ENCODE data around the gene LUM. TPM values are rescaled to one million over a fixed set of nuclear protein-coding genes. Genes with fewer than 3 reads are reported as not detected.

LUM gene
- total RNA-seq, 2 donors from 2014 or later = 35.9 to 93.7 TPM

- Histone ChIP-seq H3K4me3 (no peak overlapping the region), H3K36me3 (replicated peaks in 1 of 2; ENCODE audit: insufficient read depth in 1 of 2, low read depth in 2 of 2) (no peaks in the 10 kb centered on the region), H3K4me1 (no peaks in the 10 kb centered on the region), H3K9me3 (no peaks in the 10 kb centered on the region), H3K27ac (no peak overlapping the region), H3K27me3 (no peaks in the 10 kb centered on the region)
- no peak for DNase-seq
- TF ChIP-seq POLR2A (IDR thresholded peaks at IDR 0.05) = no peak
- no peak for TF ChIP-seq CTCF (IDR thresholded peaks at IDR 0.05)
- no peak for ATAC-seq
- intact Hi-C loops (cut with DNase I) = no loop called here
Measured at GRCh38 chr12:91070936-91071335, 40.4 kb downstream of the LUM start.

- TF ChIP-seq POLR2A (IDR thresholded peaks at IDR 0.05) = no peak
- TF ChIP-seq CTCF (IDR thresholded peaks at IDR 0.05) = no peak
- H3K36me3 ChIP-seq (replicated peaks in 1 of 2; ENCODE audit: insufficient read depth in 1 of 2, low read depth in 2 of 2) = no peaks in the 10 kb centered on the region
- H3K4me1 ChIP-seq = no peaks in the 10 kb centered on the region
- DNase-seq = no peak
- H3K9me3 ChIP-seq = no peaks in the 10 kb centered on the region
- H3K27me3 ChIP-seq = no peaks in the 10 kb centered on the region
- 72 to 74% methylated on average over 3 of the region's 3 CpGs for WGBS, 2 donors
- H3K27ac ChIP-seq = no peak overlapping the region
- ATAC-seq = no peak
- no peak overlapping the region for H3K4me3 ChIP-seq
- intact Hi-C loops (cut with DNase I) = no loop called here
Measured at GRCh38 chr12:91065396-91065795, 45.9 kb downstream of the LUM start.

- no peaks in the 10 kb centered on the region for H3K4me1 ChIP-seq
- 59 to 60% methylated on average over 3 of the region's 3 CpGs for WGBS, 2 donors
- H3K27me3 ChIP-seq = no peaks in the 10 kb centered on the region
- DNase-seq (no peak), ATAC-seq (no peak)
- TF ChIP-seq CTCF (IDR thresholded peaks at IDR 0.05) (no peak), POLR2A (IDR thresholded peaks at IDR 0.05) (no peak)
- no peaks in the 10 kb centered on the region for H3K36me3 ChIP-seq (replicated peaks in 1 of 2; ENCODE audit: insufficient read depth in 1 of 2, low read depth in 2 of 2)
- H3K27ac ChIP-seq = no peak overlapping the region
- intact Hi-C loops (cut with DNase I) = no loop called here
- H3K4me3 ChIP-seq = no peak overlapping the region
- no peaks in the 10 kb centered on the region for H3K9me3 ChIP-seq
Measured at GRCh38 chr12:91064640-91065039, 46.7 kb downstream of the LUM start.

GRCh38 chr12:91061091-91061490 lies 50.2 kb downstream of the LUM start:
- no peaks in the 10 kb centered on the region for H3K4me1 ChIP-seq
- H3K9me3 ChIP-seq = no peaks in the 10 kb centered on the region
- DNase-seq (no peak), ATAC-seq (no peak)
- H3K4me3 ChIP-seq = no peak overlapping the region
- no peak overlapping the region for H3K27ac ChIP-seq
- no peaks in the 10 kb centered on the region for H3K27me3 ChIP-seq
- WGBS, 2 donors = 68 to 84% methylated on average over 1 of the region's 1 CpG
- intact Hi-C loops (cut with DNase I) = no loop called here
- no peak for TF ChIP-seq CTCF (IDR thresholded peaks at IDR 0.05)
- no peak for TF ChIP-seq POLR2A (IDR thresholded peaks at IDR 0.05)
- H3K36me3 ChIP-seq (replicated peaks in 1 of 2; ENCODE audit: insufficient read depth in 1 of 2, low read depth in 2 of 2) = no peaks in the 10 kb centered on the region

GRCh38 chr12:91059211-91059610 lies 52.1 kb downstream of the LUM start:
- Histone ChIP-seq H3K36me3 (replicated peaks in 1 of 2; ENCODE audit: insufficient read depth in 1 of 2, low read depth in 2 of 2) (no peaks in the 10 kb centered on the region), H3K4me1 (no peaks in the 10 kb centered on the region), H3K27ac (no peak overlapping the region), H3K27me3 (no peaks in the 10 kb centered on the region), H3K9me3 (no peaks in the 10 kb centered on the region), H3K4me3 (no peak overlapping the region)
- ATAC-seq (no peak), DNase-seq (no peak)
- intact Hi-C loops (cut with DNase I) = no loop called here
- no peak for TF ChIP-seq CTCF (IDR thresholded peaks at IDR 0.05)
- no peak for TF ChIP-seq POLR2A (IDR thresholded peaks at IDR 0.05)

All from body of pancreas (tissue), 4 donors.